ENCODE results near the gene NNAT. TPM values are rescaled to one million over a fixed set of nuclear protein-coding genes. Genes with fewer than 3 reads are reported as not detected.

NNAT gene
- total RNA-seq, 1 experiment from 2014 or later, result 43.1 TPM

DNA sequence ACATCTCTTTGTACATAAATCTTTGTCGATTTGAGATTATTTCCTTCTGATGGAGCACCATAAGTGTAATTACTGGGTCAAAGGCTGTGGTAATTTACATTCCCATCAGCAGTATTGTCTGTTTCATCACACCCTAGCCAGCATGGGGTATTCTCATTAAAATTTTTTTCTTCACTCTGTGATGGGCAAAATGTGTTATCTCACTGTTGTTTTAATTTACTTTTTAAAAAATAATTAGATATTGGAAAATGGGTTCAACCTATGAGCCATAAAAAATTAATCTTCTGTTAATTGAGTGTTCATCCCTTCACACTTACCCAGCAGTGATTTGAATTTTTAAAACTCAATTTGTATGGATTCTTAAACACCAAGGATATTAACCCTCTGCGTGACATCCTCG is 44.0 kb upstream of the NNAT start:
- peaks cover 10 to 11% of the 10 kb centered on the region in 2 experiments for H3K9me3 Mint-ChIP-seq
- H2BK12ac ChIP-seq (ENCODE audit: insufficient read length, low read depth, low read length), result no peak overlapping the region
- no peak for DNase-seq
- no peak overlapping the region for H4K8ac ChIP-seq (replicated peaks; ENCODE audit: insufficient read length, low read depth, low read length)
- peaks cover 0 to 11% (median 2%) of the 10 kb centered on the region in 3 experiments; a peak in 4 of 7 replicates for H3K36me3 Mint-ChIP-seq (ENCODE audit: insufficient read depth in 1 of 3, low read depth in 3 of 3)
- no peak overlapping the region for H3K9ac ChIP-seq (ENCODE audit: extremely low read depth, insufficient read length, low read length)
- no peak overlapping the region for H3K27ac Mint-ChIP-seq
- no peak overlapping the region for H2BK120ac ChIP-seq (ENCODE audit: low read depth, low read length, poor library complexity, severe bottlenecking)
- no peak overlapping the region for H3K18ac ChIP-seq (ENCODE audit: insufficient read length, low read depth, low read length)
- no peak overlapping the region for H3K56ac ChIP-seq (ENCODE audit: insufficient read length, low read depth, low read length)
- H3K27me3 ChIP-seq (ENCODE audit: insufficient read depth, low read length), result no peaks in the 10 kb centered on the region
- H3K9me3 ChIP-seq (ENCODE audit: control insufficient read depth, low read depth, low read length), result no peaks in the 10 kb centered on the region
- no peak overlapping the region for H2BK15ac ChIP-seq (ENCODE audit: low read depth, low read length)
- no peak overlapping the region for H2AK5ac ChIP-seq (ENCODE audit: insufficient read length, low read length)
- no peaks in the 10 kb centered on the region for H3K23me2 ChIP-seq (ENCODE audit: insufficient read length, low read depth, low read length, poor library complexity, severe bottlenecking)
- H4K91ac ChIP-seq (ENCODE audit: insufficient read length, low read depth, low read length), result no peak overlapping the region
- no peaks in the 10 kb centered on the region for H3K79me1 ChIP-seq (ENCODE audit: insufficient read depth, low read depth, low read length, poor library complexity, severe bottlenecking)
- no peak overlapping the region for H2AFZ ChIP-seq (ENCODE audit: low read length)
- no peak overlapping the region for H4K5ac ChIP-seq (ENCODE audit: insufficient read length, low read depth, low read length)
- WGBS (ENCODE audit: extremely low coverage, insufficient read length, low lambda C conversion rate), result no CpG with 5 or more reads among the region's 3 CpGs
- TF ChIP-seq, protein P1, sequence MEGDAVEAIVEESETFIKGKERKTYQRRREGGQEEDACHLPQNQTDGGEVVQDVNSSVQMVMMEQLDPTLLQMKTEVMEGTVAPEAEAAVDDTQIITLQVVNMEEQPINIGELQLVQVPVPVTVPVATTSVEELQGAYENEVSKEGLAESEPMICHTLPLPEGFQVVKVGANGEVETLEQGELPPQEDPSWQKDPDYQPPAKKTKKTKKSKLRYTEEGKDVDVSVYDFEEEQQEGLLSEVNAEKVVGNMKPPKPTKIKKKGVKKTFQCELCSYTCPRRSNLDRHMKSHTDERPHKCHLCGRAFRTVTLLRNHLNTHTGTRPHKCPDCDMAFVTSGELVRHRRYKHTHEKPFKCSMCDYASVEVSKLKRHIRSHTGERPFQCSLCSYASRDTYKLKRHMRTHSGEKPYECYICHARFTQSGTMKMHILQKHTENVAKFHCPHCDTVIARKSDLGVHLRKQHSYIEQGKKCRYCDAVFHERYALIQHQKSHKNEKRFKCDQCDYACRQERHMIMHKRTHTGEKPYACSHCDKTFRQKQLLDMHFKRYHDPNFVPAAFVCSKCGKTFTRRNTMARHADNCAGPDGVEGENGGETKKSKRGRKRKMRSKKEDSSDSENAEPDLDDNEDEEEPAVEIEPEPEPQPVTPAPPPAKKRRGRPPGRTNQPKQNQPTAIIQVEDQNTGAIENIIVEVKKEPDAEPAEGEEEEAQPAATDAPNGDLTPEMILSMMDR (conservative IDR thresholded peaks at IDR 0.05), result no peak
- H4K20me1 ChIP-seq (ENCODE audit: control insufficient read depth, insufficient read depth, insufficient read length), result no peaks in the 10 kb centered on the region
- no peak overlapping the region for H3T11ph ChIP-seq (ENCODE audit: low read length)
- no peak overlapping the region for H2BK20ac ChIP-seq (ENCODE audit: low read depth, low read length, poor library complexity, severe bottlenecking)
- peaks cover 15% of the 10 kb centered on the region for H3K27me3 Mint-ChIP-seq (ENCODE audit: low read depth)
- H3K4me1 Mint-ChIP-seq, result peaks cover 6 to 17% of the 10 kb centered on the region in 2 experiments
- H3K14ac ChIP-seq (ENCODE audit: insufficient read depth, low read length), result no peak overlapping the region
- H3K4me2 ChIP-seq (ENCODE audit: insufficient read depth, insufficient read length, low read length), result no peak overlapping the region
- H3K79me2 ChIP-seq (ENCODE audit: insufficient read depth, low read length), result no peaks in the 10 kb centered on the region
- H3K4ac ChIP-seq (ENCODE audit: low read depth, low read length), result no peak overlapping the region
- H3K27ac ChIP-seq (ENCODE audit: insufficient read length, low read depth, low read length), result no peak overlapping the region
- no peaks in the 10 kb centered on the region for H3K4me1 ChIP-seq (ENCODE audit: insufficient read depth, low read length)
- H2BK5ac ChIP-seq (ENCODE audit: insufficient read length, low read length), result no peak overlapping the region
- no peak overlapping the region for H3K23ac ChIP-seq (ENCODE audit: insufficient read length, low read depth, low read length)
- no peak overlapping the region for H3K4me3 Mint-ChIP-seq
